Measurements from ENCODE around the gene CDCA7.
"Not testable (repeated sequence)": the region's sequence is repeated elsewhere in the genome, so short reads cannot be mapped to it uniquely, and the experiment has no call there.

The CDCA7 gene

GRCh38 chr2:173354582-173355131 lies at the start of gene CDCA7:
Gene CDCA7, plus strand, starts transcription at chr2:173354872. Its CDS starts 92 bp downstream, at chr2:173354964.
- no peak for DNase-seq (ENCODE audit: low read depth)

DNA sequence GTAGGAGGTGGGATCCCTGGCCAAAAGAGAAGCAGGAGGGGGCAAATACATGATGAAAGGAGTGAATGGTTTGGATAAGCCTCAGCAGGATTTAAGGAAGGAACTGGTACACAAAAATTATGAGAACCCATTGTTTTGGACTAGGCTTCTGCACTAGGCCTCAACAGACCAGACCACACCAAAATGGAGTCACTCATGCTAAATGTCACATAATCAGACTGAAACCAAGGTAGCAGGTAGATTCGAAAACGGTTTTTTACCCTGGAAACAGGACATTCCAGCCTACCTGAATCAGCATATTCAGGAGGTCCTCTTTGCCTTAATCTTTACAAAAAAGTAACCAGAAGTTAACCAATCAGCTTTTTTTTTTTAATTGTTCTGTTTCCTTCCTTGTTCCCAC lies 49.4 kb upstream of the CDCA7 start:
- DNase-seq (ENCODE audit: low read depth), result no peak

DNA sequence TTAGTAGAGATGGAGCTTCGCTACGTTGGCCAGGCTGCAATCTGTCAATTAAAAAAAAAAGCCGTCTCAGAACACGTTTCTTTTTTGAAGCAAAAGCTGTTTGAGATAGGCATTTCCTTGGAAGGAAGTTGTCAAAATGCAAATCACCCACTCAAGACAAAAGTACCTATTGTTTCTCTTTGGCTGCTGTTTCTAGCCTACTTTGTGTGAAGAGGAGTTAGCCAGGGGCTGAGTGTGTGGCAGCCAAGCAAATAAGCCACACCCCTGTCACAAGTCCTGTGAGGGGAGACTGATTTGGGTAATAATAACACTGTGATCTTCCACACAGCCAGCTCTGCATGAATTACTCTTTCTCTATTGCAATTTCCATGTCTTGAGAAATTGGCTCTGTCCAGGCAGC lies 47.4 kb upstream of the CDCA7 start:
- DNase-seq (ENCODE audit: low read depth), result no peak

GRCh38 chr2:173309370-173309769 lies 45.3 kb upstream of the CDCA7 start:
- not testable (repeated sequence) for DNase-seq (ENCODE audit: low read depth)

DNA sequence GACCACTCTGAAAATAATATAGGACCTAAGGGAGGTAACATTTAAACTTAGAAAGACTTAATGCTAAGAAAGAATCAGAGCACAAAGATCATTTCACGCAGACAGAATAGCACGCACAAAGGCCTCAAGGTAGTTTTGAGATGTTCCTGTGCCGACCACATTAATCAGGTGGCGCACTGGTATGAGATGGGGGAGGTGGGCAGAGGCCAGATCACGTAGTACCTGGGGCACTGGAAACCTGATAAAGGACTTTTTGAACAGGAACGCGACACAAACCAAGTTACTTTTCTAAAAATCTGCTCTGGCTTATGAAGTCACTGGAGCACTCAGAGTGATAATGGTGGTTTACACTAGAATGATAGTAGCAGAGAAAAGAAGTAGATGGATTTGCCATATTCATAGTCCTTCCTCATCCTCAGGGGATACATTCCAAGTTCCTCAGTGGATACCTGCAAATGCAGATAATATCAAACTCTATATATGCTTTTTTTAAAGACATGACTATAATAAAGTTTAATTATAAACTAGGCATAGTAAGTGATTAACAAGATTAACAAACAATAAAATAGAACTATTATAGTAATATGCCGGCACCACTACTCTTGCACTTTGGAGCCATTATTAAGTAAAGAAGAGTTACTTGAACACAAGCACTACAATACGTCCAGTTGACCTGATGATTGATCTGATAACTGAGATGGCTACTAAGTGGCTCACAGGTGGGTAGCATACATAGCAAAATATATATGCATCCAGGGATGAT lies 42.6 kb upstream of the CDCA7 start:
- no peak for DNase-seq (ENCODE audit: low read depth)

DNA sequence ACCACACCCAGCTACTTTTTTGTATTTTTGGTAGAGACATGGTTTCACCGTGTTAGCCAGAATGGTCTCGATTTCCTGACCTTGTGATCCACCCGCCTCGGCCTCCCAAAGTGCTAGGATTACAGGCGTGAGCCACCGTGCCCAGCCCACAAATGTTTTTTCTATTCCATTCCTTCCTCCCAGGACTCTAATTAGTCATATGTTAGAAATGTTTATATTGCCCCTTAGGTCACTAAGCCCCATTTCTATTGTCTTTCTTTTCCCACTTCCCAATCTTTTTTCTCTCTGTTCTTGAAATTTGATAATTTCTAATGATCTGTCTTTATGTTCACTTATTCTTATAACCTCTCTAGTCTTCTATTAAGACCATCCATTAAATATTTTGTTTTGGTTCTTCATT lies 31.3 kb upstream of the CDCA7 start:
- no peak for DNase-seq (ENCODE audit: low read depth)

DNA sequence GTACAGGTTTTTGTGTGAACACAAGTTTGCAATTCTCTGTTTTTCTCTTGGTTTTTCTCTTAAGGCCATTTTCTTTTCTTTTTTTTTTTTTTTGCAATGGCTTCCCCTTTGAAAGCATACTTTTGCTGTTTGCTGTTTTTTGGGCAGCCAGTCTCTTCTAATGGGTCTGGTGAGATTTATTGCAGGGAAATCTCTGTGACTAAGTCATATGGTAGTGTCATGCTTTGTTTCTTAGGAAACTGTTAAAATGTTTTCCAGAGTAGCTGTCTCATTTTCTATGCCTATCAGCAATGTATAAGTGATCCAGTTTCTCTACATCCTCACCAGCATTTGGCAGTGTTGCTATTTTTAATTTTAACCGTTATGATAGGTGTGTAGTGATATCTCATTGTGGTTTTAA lies 27.9 kb upstream of the CDCA7 start:
- peak; percentile 44 for DNase-seq (ENCODE audit: low read depth)

- no peak for DNase-seq (ENCODE audit: low read depth)
Measured at GRCh38 chr2:173327421-173327820, 27.3 kb upstream of the CDCA7 start.

DNA sequence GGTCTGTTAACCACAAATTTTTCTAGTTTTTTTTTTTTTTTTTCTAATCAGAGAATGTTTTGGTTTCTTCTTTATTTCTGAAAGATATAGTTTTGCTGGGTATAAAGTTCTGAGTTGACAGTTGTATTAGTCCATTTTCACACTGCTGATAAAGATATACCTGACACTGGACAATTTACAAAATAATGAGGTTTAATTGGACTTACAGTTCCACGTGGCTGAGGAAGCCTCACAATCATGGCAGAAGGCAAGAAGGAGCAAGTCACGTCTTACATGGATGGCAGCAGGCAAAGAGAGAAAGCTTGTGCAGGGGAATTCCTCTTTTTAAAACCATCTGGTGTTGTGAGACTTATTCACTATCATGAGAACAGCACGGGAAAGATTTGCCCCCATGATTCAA lies 21.7 kb upstream of the CDCA7 start:
- DNase-seq (ENCODE audit: low read depth), result not testable (repeated sequence)

DNA sequence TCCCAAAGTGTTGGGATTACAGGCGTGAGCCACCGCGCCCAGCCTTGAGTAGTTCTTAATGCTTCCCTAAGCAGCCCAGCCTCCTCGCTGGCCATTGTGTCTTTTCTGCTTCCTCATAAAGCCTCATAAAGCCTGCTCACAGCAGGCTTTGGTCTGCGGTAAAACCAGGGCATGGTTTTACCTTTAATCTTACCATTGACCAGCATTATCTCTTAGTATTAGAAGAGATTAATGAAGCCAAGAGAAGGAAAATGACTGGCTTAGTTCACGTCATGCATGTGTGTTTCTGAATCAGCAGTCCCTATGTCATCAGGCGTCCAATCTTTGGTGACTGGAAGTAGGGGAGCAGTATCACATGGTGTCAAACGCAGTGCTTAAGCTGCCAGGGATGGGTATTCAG lies 14.9 kb upstream of the CDCA7 start:
- DNase-seq (ENCODE audit: low read depth), result no peak

- no peak for DNase-seq (ENCODE audit: low read depth)
Measured at GRCh38 chr2:173343921-173344320, 10.8 kb upstream of the CDCA7 start.

GRCh38 chr2:173346035-173346434 lies 8.6 kb upstream of the CDCA7 start:
- no peak for DNase-seq (ENCODE audit: low read depth)

DNA sequence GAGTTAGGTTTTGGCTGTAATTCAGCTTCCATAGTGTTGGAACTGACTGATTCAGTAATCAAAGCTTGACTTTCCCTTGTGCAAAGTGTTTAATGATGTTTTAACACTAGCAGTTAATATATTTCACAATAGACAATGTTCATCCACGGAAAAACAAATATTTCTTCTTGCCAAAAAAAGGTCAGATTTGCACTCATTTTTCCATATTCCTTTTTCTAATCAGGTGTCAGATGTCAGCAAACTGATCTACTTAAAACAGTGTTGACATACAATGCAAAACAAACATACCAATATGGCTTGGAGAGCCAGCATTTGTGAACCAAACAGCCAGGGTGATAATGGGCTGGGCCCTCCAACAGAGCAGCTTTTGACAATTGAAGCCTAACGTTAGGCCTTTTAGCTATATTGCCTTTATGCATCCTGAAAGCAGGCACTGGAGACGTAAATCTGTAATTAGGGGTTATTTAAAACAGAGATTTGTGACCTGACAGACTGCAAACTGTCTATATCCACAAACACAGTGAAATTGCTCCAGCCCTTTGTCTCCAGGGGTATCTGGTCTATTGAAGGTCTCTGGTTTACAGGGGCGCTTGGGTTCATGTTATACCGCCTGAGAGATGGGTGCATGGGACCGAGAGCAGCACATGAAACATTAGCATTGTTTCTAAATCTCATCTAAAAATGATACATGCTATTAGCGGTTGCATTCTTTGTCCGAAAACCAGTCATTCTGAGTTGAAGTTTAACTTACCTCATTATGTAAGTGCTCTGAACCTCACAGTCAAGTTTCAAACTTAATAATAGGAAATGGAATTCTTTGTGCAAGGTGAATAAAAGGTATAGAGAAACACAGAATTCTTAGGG lies 7.1 kb upstream of the CDCA7 start:
- no peak for DNase-seq (ENCODE audit: low read depth)

DNA sequence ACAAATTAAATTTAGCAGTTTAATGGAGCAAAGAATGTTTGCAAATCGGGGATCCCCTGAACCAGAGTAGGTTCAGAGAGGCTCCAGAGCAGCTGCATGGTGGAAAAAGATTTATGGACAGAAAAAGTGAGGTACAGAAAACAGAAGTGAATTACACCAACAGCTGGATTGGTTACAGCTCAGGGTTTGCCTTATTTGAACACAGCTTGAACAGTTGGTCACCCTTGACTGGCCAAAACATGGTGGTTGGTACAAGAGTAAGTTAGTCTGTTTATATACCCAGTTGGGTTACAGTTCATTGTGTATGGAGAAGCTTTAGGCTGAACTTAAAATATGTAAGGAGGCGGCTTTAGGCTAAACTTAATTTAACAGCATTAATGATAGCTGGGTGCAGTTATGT lies 5.4 kb upstream of the CDCA7 start:
- no peak for DNase-seq (ENCODE audit: low read depth)

GRCh38 chr2:173350383-173350782 lies 4.3 kb upstream of the CDCA7 start:
- DNase-seq (ENCODE audit: low read depth), result no peak

DNA sequence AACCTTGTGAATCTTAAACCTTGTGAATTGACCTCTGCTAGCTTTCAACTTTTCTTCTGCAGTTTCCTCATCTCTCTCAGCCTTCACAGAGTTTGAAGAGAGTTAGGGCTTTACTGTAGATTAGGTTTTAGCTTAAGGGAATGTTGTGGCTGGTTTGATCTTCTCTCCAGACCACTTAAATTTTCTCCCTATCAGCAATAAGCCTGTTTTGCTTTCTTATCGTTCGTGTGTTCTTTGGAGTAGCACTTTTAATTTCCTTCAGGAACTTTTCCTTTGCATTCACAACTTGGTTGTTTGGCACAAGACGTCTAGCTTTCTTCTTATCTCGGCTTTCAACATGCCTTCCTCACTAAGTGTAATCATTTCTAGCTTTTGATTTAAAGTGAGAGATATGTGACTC lies 2.8 kb upstream of the CDCA7 start:
- DNase-seq (ENCODE audit: low read depth), result no peak

GRCh38 chr2:173353556-173353955 lies 1.1 kb upstream of the CDCA7 start:
- DNase-seq (ENCODE audit: low read depth), result no peak

DNA sequence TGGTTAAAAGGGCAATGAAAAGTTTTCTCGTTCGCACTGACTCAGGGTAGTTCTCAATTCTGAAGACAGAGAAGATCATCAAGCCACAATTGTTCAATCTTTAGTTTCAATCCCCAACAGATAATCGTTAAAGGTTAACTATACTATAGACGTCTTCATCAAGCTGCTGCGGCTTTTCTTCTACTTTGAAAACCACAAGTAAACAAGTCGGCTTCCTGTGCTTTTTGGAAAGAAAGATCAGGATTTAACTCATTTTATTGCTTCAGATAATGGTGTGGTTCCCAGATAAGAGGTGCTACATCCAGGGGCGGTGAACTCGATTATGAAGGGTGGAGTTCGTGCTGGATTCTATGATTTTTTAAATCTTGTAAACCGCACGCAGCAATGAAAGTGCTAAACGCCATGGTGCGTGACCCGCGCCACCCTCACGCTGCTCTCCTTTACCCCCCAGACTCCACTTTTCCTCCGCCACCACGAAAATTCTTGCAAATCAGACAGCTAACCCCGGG lies 545 bp upstream of the CDCA7 start:
- no peak for DNase-seq (ENCODE audit: low read depth)

- no peak for DNase-seq (ENCODE audit: low read depth)
Measured at GRCh38 chr2:173355132-173355865, 627 bp downstream of the CDCA7 start.

DNA sequence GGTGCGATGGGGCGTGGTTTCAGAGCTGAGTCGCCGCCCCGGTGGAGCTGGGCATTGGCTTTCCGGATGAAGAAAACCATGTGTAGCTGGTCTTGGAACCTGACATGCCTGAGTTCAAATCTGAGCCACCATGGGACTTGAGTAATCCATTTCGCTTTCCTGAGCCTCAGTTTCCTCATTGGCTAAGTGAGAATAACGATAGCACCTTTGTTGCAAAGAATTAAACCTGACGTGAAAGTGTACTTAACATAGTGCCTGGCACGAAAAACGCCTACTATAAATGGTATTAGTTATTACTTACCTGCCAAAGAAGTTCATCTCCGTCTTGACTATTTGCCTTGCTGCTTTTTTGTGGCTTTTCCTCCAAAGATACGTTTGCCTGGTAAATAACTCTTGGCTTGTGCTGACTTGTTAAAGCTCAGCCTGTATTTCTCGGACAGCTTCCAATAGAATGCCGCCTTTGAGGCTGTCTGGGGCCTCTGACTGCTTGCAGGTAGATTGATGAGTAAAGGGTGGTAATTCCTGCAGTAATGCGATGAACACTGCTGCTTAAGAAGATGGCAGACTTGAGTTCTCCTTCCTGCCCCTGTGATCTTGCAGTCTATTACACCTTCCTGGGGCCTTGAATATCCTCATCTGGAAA lies 1.3 kb downstream of the CDCA7 start:
- DNase-seq (ENCODE audit: low read depth), result no peak

DNA sequence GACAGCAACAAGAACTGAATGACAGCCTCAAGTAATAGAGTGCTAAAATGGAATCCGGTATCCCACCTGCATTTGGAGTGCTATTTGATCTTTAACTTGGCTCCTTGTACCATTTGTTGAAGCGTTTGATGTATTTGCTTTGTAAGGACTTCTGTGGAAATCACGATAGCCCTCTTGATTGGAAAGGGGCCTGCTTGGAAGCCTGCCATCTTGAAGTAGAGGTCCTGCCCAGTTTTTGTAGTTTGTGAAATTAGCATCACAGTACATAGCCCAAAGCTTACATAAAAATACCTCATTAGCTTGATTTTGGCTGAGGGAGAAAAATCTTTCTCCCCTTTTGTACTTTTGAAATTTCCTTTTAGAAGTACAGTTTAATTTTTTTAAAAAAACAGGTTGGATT lies 2.7 kb downstream of the CDCA7 start:
- DNase-seq (ENCODE audit: low read depth), result no peak

DNA sequence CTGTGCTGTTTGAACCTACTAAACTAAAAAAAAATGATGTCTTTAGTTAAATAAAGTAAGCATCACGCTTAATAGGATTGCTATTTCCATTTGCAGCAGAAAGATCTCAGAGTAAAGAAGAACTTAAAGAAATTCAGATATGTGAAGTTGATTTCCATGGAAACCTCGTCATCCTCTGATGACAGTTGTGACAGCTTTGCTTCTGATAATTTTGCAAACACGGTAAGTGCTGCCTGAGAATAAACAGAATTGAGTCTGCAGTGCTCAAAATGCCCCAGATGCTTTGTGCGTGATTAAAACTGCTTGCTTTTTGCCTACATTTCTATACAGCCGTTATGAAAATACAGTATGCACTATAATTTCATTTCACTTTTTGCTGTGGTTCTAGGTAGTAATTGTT lies 3.9 kb downstream of the CDCA7 start:
- DNase-seq (ENCODE audit: low read depth), result no peak

Measured in GM04504 (cell line).